Non-pigmented ciliary epithelial cell (primary cell): ENCODE results near the gene LAMB4.

Experiments used
- DNase-seq: peaks from one replicate; pipeline ENCODE4 v3.0.0-alpha.2; 2010; ENCODE audit warnings: low read depth

LAMB4 gene

DNA sequence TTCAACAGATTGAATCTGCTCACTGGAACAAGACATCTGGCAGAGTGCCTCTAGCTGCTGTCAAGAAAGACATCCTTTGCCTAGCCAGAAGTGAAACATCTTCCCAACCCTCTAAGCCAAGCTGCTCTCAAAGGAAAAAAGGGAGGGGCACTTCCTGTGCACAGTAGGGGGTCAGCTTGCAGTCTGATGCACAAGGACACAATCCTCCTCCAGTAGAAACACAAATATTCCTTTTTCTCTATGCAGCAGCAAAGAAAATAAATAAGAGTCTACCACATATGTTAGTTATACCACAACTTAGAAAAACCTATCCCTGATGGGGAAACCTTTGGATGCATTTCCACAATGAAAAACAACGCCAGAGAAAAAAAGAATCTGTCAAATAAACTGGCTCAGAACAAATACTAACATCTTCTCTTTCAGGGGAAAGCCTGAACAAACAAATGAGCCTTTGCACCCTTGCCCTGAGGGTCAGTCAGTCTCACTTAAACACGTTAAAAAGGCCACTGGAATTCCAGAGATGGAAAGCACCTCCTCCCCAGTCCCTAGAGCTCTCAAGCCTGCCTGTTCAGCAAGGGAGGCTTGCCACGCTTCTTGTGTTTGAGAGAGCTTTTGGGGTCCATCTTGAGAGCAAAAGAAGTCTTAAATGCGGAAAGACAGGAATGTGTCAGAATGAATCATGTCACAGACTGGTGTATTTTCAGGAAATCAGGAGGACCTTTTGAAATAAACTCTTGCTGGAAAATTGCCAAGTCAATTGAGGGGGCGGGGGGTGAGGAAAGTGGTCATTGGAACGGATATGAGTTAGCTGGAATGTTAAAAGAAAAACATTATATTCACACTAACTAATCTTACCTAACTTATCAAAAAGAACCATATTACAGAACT lies 134.7 kb downstream of the LAMB4 start:
- DNase-seq, result peak; percentile 81

DNA sequence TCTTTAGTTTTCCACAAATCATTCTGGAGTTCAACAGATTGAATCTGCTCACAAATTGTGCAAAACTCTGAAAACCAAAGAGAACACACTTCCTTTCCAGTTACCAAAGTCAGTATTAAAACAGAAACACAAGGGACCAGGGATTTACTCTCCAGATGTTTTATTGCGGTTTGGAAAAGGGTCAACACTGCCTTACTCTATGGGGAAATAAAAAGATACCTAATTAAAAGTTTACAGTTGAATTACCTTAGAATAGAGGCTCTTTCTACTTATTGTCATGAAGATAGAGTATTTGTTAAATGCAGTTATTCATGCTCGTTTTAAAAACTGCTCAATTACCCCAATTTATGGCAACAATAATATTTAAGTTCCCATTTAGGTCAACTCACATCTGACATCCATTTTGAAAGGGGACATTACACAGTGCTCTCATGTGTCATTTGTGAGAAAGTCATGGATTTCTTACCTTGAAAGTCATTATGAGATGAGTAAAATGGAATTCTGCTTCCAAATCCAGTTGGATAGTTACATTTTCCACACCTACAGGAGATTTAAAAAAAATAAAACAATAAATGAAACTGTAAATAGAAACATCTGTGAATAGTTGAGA lies 135.6 kb downstream of the LAMB4 start:
- no peak for DNase-seq

DNA sequence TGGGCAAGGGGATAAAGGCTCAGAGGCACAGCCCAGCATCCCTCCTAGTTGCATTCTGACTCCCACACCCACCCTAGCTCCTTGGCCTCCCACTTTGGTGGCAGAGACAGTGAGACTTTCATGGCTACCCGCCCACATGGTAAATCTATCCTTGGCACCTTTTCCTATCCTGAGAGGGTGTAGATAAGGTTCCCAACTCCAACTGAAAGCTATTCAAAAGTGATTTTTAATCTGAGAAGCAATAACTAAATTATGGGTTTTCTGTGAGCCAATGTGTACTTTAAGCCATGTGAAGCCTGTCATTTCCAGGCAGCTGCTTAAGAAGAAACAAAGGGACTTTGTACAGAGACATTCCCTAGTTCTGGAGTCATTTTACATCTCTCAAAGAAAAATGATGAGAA lies 136.3 kb downstream of the LAMB4 start:
- DNase-seq, result no peak

DNA sequence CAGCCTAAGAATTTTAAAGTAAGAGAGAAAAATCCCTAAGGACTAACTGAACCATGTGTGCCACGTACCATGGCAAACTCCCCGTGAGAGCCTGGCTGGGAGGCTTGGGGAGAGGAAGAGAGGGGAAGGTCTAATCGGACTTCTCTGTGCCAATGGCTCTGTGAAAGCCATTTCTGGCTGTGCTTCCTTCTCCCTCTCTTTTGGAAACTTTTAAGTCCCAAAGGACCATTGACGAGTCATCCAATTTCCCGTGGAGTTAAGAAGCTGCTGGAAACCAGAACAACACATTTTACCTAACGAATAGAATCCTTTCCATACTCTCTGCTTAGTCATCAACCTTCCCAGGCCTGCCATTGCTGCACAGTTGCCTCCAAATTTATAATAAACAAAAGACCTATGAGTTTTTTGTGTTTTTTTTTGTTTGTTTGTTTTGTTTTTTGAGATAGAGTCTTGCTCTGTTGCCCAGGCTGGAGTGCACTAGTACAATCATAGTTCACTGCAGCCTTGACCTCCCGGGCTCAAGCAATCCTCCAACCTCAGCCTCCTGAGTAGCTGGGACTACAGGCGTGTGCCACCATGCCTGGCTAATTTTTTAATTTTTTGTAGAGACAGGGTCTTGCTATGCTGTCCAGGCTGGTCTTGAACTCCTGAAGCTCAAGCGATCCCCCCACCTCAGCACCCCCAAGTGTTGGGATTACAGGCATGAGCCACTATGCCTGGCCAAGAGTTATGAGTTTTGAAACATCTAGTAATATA lies 140.4 kb downstream of the LAMB4 start:
- DNase-seq, result no peak

DNA sequence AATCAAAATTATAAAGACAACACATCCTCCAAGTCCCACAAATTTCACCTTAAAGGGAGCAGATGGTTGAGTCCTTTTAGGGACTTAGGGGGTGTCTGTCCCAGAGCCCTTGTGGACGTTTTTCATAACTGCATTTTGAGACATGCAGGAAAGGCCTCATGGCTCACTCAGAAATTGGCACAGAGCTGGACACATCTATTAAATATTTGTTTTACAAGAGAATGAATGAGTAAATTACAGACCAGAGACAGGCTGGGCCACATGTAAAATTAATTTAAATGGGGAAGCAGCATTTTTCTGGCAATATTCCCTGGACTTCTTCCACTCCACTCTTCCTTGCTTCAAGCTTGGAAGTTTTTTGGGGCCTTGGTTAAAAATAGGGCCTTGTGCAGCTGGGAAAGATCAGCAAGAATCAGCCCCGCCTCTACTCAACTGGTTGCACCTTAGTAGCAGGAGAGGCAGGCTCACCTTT lies 147.2 kb downstream of the LAMB4 start:
- DNase-seq, result no peak

DNA sequence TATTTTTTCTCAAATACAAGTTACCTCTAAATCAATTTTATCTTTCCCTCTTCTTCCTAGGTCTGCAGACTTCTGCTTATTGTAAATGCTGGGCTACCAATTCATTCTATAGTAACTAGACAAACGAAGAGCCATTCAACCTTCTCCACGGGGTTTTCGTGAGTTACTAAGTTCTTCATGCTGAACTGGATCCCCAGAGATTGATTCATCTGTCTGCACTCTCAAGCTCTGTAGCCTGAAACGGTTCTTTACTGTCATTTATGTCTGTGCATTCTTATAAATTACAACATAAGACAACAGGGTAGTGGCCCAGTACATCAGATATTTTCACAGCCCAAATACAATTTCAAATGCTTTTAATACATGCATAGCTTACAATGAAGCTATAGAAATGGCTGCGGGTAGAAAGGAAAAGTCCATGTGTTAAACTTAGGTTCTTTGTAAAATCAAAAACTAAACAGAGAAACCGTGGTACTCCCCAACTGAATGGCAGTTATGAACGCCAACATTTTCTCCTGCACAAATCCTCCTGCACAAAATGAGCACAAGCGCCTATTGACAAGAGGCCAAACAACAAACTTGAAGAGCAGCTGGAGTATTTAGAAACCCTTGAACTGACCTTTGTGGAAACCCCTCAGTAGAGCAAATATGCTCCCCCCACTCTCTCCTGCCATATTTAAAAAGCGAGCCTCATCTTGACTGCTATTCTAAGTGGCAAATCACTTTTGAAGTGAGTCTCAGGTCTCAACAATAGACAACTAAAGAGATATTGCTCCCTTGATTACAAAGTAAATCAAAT lies 147.9 kb downstream of the LAMB4 start:
- DNase-seq, result no peak

DNA sequence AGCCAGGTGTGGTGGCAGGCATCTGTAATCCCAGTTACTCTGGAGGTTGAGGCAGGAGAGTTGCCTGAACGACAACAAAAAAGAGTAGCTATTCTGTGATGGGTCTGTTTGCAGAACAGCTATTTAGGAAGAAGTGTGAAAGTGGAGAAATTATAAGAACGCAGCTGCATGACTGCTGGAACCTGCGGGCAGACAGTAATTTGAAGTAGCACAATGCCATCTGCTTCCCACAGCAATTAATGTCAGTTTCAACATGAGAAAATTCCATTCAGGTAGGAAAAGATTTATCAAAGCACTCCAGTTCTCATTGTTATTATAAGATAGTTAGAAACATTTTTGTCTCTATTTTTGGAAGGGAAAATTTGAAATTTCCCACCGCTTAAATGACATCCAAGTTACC lies 148.7 kb downstream of the LAMB4 start:
- DNase-seq, result no peak

DNA sequence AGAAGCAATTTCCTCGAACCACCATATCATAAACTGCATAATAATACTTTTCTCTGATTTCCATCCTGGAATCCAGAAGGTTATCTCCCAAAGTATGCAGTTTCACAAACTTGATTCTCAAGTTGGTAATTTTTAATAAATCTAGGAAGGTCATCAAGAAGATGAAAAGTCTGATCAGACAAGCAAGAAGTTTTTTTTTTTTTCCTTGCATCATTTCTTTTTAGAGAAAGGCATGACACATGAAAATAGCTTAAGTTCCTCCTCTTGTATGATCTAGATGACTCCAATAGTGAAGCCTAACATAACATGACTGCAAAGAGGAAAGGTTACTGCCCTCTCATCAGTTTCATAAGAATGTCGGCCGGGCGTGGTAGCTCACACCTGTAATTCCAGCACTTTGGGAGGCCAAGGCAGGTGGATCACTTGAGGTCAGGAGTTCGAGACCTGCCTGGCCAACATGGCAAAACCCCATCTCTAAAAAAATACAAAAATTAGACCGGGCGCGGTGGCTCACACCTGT lies 149.4 kb downstream of the LAMB4 start:
- no peak for DNase-seq

DNA sequence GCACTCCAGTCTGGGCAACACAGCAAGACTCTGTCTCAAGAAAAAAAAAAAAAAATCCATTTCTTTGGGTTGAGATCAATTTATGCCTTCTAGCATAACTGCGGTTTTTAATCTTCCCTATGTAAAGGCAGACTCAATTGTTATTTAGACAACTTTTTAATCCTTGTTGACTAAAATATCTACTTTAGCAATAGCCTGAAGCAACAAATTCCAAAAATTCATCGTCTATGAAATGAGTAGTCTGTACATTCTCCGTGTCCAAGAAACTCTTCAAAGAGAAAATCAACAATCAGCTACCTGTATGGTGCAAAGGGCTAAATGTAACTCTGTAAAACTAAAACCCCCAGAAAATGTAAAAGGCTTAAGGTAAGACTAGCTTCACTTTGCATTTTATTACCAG lies 150.0 kb downstream of the LAMB4 start:
- no peak for DNase-seq

DNA sequence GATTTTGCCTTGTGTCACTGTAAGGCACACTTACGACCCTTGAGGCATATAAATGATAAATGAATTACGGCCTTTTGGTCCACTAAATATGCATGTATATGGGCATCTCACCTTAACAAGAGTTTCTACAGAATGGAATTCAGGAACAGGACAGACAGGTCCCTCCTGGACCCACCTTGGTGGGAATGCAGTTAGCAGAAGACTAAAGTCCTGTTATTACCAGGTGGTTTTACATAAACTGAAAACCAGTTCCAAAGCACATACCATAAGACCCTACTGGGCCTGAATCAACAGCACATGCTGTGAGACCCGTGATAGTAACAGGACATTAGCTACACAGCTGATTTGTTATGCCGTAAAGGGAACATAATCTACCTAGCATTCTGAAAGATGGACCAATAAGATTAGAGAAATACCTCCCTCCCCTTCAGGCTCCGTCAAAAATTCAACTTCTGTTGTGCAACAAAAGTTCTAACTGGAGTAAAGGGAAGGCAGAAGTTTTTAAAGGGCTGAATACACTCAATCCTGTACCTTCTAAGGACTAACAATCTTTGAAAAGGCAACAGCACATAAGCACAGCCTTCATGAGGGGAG lies 151.2 kb downstream of the LAMB4 start:
- DNase-seq, result no peak

DNA sequence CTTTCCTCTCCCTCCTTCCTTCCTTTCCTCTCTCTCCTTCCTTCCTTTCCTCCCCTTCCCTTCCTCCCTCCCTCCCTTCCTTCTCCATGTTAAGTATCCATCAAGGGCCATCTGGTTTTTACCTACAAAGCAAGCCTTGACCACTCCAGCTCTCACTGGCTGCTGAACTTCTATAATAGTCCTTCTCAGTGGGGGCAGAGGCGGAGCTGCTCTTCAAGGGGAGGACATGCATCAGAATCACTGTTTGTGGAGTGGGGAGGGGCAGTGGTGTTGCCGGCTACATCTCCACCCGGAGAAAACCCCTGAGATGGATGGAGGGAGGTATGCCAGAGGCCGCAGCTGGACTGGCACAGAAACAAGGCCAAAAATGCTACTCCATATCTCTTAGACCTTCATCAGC lies 153.1 kb downstream of the LAMB4 start:
- DNase-seq, result no peak

DNA sequence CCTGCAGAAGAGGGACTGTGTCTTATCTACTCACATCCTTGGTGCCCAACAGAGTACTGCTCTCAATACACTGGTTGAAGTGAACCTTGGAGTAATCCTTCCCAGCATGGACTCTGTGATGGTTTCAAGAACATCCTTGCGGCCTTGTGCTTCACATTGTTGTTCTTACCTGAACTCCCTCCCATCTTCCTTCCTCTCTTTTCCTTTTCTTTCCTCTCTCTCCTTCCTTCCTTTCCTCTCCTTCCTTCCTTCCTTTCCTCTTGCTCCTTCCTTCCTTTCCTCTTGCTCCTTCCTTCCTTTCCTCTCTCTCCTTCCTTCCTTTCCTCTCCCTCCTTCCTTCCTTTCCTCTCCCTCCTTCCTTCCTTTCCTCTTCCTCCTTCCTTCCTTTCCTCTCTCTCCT lies 153.5 kb downstream of the LAMB4 start:
- no peak for DNase-seq

DNA sequence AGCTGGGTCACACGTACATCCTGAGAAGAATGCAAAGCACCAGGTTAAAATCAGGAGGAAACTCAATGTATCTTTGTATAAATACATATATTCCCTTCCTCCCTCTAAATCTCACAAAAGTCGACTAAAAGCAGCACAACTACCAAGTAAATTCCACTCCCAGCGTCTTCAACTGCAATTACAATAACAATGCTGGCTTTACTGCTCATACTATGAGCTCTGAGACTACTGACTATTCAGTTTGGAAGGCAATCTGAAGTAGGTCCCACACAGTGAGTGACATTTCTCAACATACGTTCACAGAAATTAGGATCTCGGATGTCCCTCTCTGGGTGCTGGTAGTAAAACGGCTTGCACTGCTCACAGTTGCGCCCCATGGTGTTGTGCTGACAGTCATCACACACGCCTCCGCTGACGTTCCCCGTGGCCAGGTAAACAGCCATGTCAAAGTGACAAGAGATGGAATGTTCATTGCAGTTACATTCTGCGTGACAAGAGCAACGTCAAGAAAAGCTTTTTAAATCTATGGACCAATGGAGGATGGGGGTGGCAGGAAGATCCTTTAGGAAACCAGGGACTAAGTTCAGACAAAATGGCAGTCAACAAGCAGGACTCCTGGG lies 154.7 kb downstream of the LAMB4 start:
- no peak for DNase-seq

DNA sequence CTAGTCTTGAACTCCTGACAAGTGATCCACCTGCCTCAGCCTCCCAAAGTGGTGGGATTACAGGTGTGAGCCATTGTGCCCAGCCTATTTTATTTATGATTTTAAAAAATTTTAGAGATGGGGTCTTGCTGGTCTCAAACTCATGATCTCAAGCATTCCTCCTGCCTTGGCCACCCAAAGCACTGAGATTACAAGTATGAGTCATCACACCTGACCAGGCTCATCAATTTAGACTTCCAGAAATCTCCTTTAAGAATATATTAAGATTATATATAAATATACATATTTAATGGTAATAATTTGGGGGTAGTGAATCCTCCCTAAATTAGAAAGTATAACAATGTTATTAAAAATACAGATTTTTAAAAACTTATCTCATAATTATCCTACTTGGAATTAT lies 156.3 kb downstream of the LAMB4 start:
- DNase-seq, result no peak
